Left ventricle myocardium superior (tissue), 1 donor: ENCODE measurements around the gene SYNPO. TPM values are rescaled to one million over a fixed set of nuclear protein-coding genes. Genes with fewer than 3 reads are reported as not detected.

Source experiments
- ATAC-seq: fragments of 200-7000 bp; cut with Tn5 transposase; one replicate; pipeline ENCODE4 v1.9.1; 2020; ENCODE audit warnings: mild to moderate bottlenecking, moderate library complexity
- DNase-seq: peaks from one replicate; pipeline ENCODE4 v3.0.0-alpha.2; 2020
- intact Hi-C: fragments of 100-400 bp; cut with micrococcal nuclease; formaldehyde crosslinking; loops from one replicate; pipeline ENCODE4 v1.11.0; 2022
- total RNA-seq: library from RNA; stranded (reverse); fragmentation: NEBNext Ultra II Directional; extraction: Animal tissue kit (Norgen Biotek cat#: 25700); gene quantifications from one replicate; pipeline ENCODE4 v1.2.1, GENCODE V29; 2021
- donor health status: DM: no; HTN: yes; CAD: no; lungs with severe emphysema.

SYNPO gene
- total RNA-seq, 1 donor from 2014 or later = 675 TPM

- DNase-seq (no peak), ATAC-seq (no peak)
- intact Hi-C loops = no loop called here
Measured at GRCh38 chr5:150606476-150606875, 34.0 kb upstream of the SYNPO start.

DNA sequence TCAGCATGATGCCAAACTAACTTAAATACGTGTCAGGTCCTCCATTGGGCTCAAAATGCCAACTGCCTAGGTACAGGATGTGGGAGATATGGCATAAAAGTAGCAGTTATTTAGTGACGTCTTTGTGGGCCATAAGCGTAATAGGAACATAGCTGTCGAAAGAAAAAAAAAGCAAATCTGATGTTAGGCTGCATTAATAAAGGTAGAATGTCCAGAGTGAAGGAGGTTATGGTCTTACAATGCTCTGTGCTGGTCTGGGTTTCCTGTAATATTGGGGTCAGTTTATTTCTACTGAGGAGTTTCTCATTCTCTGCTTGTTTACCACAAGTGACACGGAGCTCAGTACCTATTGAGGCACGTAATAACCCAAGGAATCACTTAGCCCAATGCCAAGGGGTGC is 33.4 kb upstream of the SYNPO start:
- intact Hi-C loops = no loop called here
- DNase-seq (no peak), ATAC-seq (no peak)

DNA sequence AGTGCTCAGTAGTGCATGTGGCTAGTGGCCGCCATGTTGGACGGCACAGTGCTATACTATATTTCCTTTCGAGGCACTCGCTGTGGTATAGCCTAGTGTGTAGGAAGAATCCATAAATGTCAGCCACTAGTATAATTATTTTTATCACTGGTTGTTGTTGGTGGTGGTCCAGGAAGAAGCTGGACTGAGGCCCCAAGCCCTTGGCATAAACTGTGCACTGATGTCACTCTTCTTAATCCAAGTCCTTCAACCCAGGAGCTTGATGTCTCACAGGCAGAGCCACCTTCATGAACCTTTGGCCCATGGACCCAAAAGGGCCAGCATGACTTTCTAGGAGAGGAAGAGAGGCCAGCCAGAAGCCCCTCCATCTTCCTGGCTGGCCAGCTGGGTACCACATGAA is 32.5 kb upstream of the SYNPO start:
- intact Hi-C loops = no loop called here
- ATAC-seq = no peak
- no peak for DNase-seq

- ATAC-seq = no peak
- intact Hi-C loops = no loop called here
- DNase-seq = no peak
Measured at GRCh38 chr5:150608991-150609390, 31.5 kb upstream of the SYNPO start.

DNA sequence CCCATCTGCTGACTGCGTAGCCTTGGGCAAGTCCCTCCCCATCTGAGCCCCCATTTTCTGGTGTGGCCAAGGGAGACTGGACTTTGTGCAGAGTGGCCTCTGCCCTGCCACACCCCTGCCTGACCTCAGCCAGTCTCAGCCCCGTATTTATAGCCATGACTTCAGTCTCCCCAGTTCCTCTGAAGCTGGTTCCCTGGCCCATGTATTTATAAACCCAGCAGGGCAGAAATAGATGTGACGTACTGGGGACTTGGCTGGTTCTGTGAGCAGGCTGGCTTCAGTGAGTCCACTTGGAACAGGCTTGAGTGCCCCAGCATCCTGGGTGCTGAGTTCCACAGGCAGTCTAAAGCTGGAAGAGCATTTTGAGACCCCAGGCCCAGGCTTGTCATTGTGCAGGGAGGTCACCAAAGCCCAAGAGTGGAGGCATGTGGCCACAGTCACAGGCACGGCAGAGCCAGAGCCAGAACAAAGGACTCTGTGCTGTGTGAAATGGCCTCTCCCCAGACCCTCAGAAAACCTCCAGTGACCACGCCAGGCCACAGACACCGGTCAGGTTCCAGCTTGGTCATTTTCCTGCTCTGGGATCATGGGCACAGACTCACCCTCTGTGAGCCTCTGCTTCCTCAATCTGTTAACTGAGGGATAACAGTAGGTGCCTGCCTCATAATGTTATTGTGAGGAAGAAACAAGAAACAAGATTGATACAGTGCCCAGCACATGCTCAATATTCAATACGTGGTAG is 30.4 kb upstream of the SYNPO start:
- ATAC-seq (peak; percentile 79), DNase-seq (peak; percentile 70)
- intact Hi-C loops = no loop called here

GRCh38 chr5:150611026-150611425 is 29.4 kb upstream of the SYNPO start:
- intact Hi-C loops = no loop called here
- no peak for DNase-seq
- peak; percentile 44 for ATAC-seq

- intact Hi-C loops = no loop called here
- DNase-seq (no peak), ATAC-seq (peak; percentile 51)
Measured at GRCh38 chr5:150612405-150612804, 28.1 kb upstream of the SYNPO start.

GRCh38 chr5:150612905-150613670 is 27.4 kb upstream of the SYNPO start:
- intact Hi-C loops = no loop called here
- ATAC-seq = peak; percentile 2
- peak; percentile 62 for DNase-seq

- ATAC-seq (peak; percentile 19), DNase-seq (peak; percentile 78)
- intact Hi-C loops = no loop called here
Measured at GRCh38 chr5:150613991-150614660, 26.3 kb upstream of the SYNPO start.

GRCh38 chr5:150614661-150615060 is 25.8 kb upstream of the SYNPO start:
- no peak for ATAC-seq
- intact Hi-C loops = no loop called here
- DNase-seq = no peak

DNA sequence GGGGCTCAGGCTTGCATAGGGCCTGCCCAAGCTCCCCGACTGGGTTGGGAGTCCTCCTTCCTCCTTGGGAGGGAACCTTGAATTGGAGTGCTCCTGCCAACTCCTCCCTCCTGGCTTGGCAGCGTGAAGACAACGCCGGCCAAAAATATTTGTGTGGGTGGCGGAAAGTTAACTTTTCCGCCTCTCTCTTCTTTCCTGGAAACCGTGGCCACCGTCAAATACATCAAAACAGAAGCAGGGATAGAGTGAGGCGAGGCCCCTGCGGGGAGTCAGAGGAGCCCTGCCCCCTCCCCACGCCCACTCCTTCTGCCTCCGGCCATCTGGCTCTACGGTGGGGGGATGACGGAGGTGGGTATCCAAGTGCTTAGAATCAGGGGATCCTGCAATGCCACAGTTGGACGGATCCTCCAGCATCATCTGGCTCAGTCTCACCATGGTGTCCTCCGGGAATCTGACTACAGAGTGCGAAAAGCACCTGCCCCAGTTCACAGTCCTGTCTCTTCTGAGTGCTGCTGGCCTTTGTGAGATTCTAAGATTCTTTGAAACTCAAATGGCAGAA is 25.2 kb upstream of the SYNPO start:
- intact Hi-C loops = no loop called here
- ATAC-seq (peak; percentile 28), DNase-seq (peak; percentile 71)

- peak; percentile 85 for DNase-seq
- intact Hi-C loops = no loop called here
- peak; percentile 39 for ATAC-seq
Measured at GRCh38 chr5:150616024-150616470, 24.4 kb upstream of the SYNPO start.

DNA sequence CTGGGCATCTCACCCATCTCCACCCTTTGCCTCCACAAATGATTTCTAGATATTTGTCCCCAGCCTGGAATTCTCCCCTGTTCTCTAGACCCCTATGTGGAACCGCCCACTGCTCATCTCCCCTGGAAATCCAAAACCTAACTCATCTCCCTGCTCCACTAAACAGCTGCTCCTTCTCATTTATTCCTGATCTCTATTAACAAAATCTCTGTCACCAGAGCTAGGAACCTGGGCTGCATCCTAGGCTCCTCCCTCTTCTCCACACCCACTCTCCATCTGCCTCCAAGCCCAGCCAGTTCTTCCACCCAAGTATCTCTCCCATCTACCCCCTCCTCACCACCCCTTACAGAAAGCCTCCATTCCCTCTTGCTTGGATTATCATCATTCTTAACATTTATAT is 24.0 kb upstream of the SYNPO start:
- DNase-seq (no peak), ATAC-seq (no peak)
- intact Hi-C loops = no loop called here

DNA sequence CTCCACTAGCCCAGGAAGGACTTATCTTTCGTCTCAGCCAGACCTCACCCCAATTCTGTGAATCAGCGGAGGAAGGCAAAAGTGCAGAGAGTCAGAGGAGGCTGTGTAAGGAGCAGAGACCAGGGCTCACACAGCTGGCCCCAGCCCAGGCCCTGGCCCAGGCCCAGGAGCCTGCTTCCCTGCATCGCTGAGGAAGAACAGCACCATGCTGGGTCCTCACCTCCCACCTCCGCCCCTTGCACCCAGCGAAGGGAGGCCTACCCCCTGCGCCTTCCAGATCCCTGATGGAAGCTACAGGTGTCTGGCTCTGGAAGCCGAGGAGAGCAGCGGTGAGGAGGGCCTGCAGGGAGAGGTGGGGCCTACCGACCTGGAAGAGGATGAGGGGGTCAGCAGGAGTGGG is 22.3 kb upstream of the SYNPO start:
- intact Hi-C loops = no loop called here
- DNase-seq (peak; percentile 80), ATAC-seq (peak; percentile 22)

DNA sequence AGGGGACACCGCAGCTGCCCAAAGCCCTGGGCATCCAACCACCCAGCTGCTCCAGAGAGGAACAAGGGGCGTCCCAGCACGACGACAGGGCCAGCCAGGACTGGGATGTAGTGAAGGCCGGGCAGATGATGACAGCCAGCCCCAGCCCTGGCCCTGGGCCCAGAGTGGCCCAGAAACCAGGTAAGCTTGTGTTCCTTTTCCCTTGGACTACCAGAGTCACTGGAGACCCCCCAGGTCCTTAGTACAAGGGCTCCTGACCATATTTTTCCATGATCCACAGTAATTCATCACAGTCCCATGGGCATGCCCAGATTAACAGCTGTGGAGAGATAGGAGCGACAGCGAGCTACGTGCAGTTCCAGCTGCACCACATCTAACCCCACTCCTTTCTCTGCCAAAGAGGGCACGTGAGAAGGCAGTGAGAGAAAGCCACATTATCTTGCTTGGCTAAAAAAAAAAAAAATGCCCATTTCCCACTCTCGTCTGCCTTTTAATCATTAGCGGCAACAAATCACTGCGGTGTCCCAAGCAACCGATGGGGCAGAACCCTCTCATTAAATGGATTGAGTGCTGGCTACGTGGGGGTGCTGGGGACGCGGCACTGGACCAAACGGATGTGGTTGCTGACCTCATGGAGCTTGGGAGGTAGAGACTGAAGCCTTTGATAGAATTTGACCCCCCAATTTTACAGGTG is 21.7 kb upstream of the SYNPO start:
- peak; percentile 60 for ATAC-seq
- DNase-seq = peak; percentile 69
- intact Hi-C loops = no loop called here

DNA sequence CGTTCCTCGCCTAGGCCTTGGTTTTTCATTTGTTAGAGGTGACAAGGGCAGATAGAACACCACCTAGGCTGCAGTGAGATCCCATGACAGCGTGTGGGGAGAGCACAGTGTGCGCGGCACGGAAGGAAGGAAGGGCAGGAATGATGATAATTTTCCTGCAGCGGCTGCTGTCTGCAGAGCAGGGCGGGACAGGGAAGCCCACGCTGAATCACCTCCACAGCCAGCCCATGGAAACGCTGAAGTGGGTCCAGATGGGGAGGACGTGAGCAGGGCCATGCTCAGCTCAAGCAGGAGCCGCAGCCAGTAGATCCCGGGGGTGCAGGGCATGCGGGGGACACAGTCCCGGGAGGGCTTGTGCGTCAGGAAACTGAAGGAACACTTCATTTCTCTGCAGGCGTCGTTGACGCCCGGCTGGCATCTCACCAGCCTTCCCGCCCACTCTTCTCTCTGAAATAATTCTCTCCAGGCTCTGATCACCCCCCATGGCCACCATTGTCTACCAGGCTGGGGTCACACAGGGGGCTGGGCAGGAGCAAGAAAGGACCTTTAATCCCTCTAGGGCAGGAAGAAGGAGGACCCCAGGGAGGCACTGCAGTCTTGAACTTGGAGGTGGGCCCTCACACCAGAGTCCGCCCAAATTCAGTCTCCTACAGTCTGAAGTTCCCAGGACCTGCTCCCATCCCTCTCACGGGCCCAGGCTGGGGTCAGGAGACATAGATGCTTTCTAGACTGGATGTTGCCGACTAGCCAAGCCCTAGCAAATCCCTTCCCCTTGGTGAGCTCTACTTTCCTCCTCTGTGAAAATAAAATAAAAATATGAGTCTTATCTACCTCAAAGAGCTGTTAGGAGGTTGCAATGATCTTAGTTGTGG is 20.9 kb upstream of the SYNPO start:
- intact Hi-C loops = no loop called here
- DNase-seq = peak; percentile 84
- peak; percentile 60 for ATAC-seq

DNA sequence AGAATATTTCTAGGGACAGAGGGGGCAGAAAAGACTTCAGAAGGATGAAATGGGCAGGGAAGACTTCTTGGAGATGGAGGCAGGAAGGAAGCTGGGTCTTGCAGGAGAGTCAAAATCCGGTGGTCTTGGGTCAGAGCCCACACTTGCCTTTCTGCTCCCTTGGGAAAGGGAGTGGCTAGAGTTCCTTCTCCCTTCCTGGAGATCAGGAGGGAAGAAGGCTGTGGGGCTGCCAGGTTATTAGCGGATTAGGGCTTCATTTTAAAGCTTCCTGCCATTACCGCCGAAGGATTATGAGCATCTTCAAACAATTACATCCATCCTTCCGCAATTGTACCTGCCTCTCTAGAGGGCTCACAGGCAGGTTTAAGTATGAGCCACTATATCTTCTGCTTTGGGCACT is 19.2 kb upstream of the SYNPO start:
- ATAC-seq = no peak
- intact Hi-C loops = no loop called here
- no peak for DNase-seq

DNA sequence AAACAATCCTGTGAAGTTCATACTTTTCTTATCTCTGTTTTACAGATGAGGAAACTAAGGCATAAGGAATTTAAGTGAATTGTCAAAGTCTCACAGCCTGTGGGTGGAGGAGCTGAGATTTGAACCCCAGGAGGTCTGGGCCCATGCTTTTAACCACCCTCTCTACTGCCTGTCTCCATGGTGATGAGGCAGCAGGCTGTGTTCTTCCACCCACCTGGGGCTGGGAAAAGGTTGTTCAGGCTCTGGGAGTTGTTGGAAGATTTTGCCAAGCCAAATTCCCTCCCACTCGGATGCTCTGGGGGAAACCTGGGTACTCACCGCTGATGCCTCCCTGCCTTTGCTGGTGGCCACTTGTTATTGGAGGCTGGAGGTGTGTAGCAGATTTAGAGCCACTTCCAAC is 18.3 kb upstream of the SYNPO start:
- ATAC-seq = no peak

More for the DNA sequence above, 18.3 kb upstream of the SYNPO start:
- intact Hi-C loops = no loop called here
- DNase-seq = no peak
